AG04450 (cell line): ENCODE measurements around the gene RGS6. TPM values are rescaled to one million over a fixed set of nuclear protein-coding genes. Genes with fewer than 3 reads are reported as not detected.

ENCODE experiments used
- CTCF ChIA-PET: fragments of 300-600, 350-600 bp; formaldehyde crosslinking; extraction: SDS; loops from one replicate; lab custom pipeline; 2022; ENCODE audit warnings: antibody characterized with exemption, inconsistent platforms; lab: Charles Lee
- POLR2A ChIA-PET: fragments of 350-600 bp; formaldehyde crosslinking; extraction: SDS; loops from one replicate; lab custom pipeline; 2021; ENCODE audit warnings: antibody characterized with exemption, inconsistent platforms; lab: Yijun Ruan, JAX
- DNase-seq: peaks from one replicate; pipeline ENCODE4 v3.0.0-alpha.2; 2011; ENCODE audit warnings: low read depth, low spot score
- H3K27ac ChIP-seq: one replicate; pipeline ENCODE4 v1.5.1; 2012; ENCODE audit warnings: low read depth, low read length, control low read depth
- H3K27me3 ChIP-seq: one replicate; pipeline ENCODE4 v1.6.0; 2012; ENCODE audit warnings: low read length; ENCODE audit not compliant: control insufficient read depth, insufficient read depth
- H3K4me3 ChIP-seq: 2 replicates; pipeline ENCODE4 v1.5.1; 2011; ENCODE audit warnings: mild to moderate bottlenecking, low read depth, low read length, control low read depth
- H3K9me3 ChIP-seq: 2 replicates; pipeline ENCODE4 v1.5.1; 2012; ENCODE audit warnings: low read length; ENCODE audit not compliant: control insufficient read depth, insufficient read depth
- polyA plus RNA-seq: library from polyadenylated mRNA; depleted of rRNA; stranded (reverse); fragments of >200 nt; gene quantifications from 2 replicates; pipeline ENCODE4 v1.2.3, GENCODE V29; 2011
- TF ChIP-seq, protein P1 (sequence below): IDR thresholded peaks from 2 replicates; pipeline ENCODE4 v1.5.1; 2011; ENCODE audit warnings: low read depth, low read length, control low read depth, inconsistent platforms

The RGS6 gene
- polyA plus RNA-seq, 1 experiment: not detected

DNA sequence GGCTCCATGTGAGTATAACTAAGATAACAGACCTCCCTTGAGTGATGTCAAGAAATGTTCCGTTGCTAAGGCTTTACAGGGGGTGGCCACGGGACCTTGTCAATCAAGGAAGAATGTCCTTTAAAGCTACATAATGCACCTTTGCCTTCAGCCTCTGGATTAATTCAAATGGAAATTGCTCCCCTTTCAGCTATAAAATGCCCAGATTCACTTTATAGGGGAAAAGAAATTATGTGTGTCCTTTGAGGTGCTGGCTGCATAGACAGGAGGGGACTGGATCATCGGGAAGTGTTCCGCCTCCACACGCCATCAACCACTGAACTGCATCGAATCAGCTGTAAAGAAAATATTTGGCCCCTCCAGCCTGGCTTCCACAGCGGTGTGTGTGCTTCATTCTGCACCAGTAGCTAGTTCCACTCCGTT lies 546.3 kb downstream of the RGS6 start:
- DNase-seq: no peak
- H3K27ac ChIP-seq: no peak overlapping the region
- ChIA-PET POLR2A (no interaction called here), CTCF (no interaction called here)
- peaks cover 4% of the 10 kb centered on the region; the same call in 1 of the 2 replicates for H3K9me3 ChIP-seq
- no peak overlapping the region for H3K4me3 ChIP-seq
- peaks cover 31% of the 10 kb centered on the region for H3K27me3 ChIP-seq
- TF ChIP-seq, protein P1, sequence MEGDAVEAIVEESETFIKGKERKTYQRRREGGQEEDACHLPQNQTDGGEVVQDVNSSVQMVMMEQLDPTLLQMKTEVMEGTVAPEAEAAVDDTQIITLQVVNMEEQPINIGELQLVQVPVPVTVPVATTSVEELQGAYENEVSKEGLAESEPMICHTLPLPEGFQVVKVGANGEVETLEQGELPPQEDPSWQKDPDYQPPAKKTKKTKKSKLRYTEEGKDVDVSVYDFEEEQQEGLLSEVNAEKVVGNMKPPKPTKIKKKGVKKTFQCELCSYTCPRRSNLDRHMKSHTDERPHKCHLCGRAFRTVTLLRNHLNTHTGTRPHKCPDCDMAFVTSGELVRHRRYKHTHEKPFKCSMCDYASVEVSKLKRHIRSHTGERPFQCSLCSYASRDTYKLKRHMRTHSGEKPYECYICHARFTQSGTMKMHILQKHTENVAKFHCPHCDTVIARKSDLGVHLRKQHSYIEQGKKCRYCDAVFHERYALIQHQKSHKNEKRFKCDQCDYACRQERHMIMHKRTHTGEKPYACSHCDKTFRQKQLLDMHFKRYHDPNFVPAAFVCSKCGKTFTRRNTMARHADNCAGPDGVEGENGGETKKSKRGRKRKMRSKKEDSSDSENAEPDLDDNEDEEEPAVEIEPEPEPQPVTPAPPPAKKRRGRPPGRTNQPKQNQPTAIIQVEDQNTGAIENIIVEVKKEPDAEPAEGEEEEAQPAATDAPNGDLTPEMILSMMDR: no peak

- Histone ChIP-seq H3K9me3 (peaks cover 4% of the 10 kb centered on the region; the same call in 1 of the 2 replicates), H3K27ac (no peak overlapping the region), H3K27me3 (peaks cover 35% of the 10 kb centered on the region), H3K4me3 (no peak overlapping the region)
- no peak for DNase-seq
- CTCF ChIA-PET: no interaction called here
- POLR2A ChIA-PET: no interaction called here
- TF ChIP-seq, protein P1: no peak
Measured at GRCh38 chr14:72479461-72479931, 547.3 kb downstream of the RGS6 start.

DNA sequence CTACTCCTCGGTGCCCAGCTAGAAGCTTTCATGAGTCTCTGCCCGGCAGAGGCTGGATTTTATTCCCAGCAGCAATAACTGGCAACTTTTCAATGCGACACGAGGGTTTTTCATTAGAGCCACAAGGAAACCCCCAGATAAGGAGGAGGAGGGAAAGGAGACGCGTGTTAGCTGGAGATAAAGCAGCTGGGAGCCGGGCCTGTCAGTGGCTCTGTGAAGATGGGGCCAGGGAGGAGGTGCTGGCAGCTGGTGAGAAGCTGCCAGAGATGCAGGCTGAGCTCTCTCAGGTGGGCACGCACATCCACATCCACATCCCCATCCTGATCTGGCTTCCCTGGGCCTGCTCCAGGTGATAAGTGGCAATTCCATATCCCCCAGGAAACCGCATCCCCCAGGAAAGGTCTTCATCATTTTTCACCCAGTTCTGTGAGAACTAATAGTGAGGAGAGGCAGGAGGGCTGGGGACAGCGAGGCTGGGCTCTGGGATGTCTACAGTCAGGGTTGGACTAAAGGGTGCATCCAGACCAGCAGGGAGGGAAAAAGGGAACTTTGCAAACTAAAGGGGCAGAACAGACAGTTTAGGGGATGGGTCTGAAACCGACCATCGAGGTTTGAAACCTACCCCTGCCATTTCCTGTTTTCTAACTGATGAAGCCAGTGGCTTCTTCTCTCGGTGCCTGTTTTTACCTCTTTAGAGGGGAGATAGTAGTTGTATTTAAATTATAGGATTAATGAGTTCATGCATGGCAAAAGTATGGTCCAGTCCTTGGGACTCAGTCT lies 548.4 kb downstream of the RGS6 start:
- no peak overlapping the region for H3K27ac ChIP-seq
- POLR2A ChIA-PET: no interaction called here
- TF ChIP-seq, protein P1: no peak
- H3K27me3 ChIP-seq: peaks cover 40% of the 10 kb centered on the region
- H3K9me3 ChIP-seq: peaks cover 4% of the 10 kb centered on the region; the same call in 1 of the 2 replicates
- no peak overlapping the region for H3K4me3 ChIP-seq
- DNase-seq: no peak
- CTCF ChIA-PET: no interaction called here

- CTCF ChIA-PET: interaction anchor here (0.7 kb wide), 1 partner anchor 91 kb away, joined by 3 read pairs; no protein-coding TSS in a partner anchor
- Histone ChIP-seq H3K9me3 (peaks cover 4% of the 10 kb centered on the region; the same call in 1 of the 2 replicates), H3K4me3 (no peak overlapping the region), H3K27me3 (peaks cover 38% of the 10 kb centered on the region), H3K27ac (no peak overlapping the region)
- TF ChIP-seq, protein P1: no peak
- no peak for DNase-seq
- POLR2A ChIA-PET: no interaction called here
Measured at GRCh38 chr14:72483311-72483710, 551.1 kb downstream of the RGS6 start.

DNA sequence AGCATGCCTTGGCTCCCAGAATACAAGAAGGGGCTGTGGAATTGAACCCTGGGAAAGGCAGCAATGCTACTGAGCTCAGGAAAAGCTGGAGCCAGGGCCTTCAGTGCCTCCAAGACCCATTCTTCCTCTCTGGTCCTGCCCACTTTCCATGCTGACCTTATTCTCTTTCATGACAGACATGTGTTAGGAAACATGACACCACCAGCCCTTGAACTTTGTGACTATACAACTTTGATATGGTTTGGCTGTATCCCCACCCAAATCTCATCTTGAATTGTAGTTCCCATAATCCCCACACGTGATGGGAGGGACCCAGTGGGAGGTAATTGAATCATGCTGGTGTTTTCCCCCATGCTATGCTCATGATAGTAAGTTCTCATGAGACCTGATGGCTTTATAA lies 553.5 kb downstream of the RGS6 start:
- DNase-seq: no peak
- peaks cover 13% of the 10 kb centered on the region; the same call in 1 of the 2 replicates for H3K9me3 ChIP-seq
- H3K27ac ChIP-seq: no peak overlapping the region
- ChIA-PET CTCF (no interaction called here), POLR2A (no interaction called here)
- peaks cover 37% of the 10 kb centered on the region for H3K27me3 ChIP-seq
- TF ChIP-seq, protein P1: no peak
- no peak overlapping the region for H3K4me3 ChIP-seq
